ENCODE measurements around the gene COL8A1.

DNA sequence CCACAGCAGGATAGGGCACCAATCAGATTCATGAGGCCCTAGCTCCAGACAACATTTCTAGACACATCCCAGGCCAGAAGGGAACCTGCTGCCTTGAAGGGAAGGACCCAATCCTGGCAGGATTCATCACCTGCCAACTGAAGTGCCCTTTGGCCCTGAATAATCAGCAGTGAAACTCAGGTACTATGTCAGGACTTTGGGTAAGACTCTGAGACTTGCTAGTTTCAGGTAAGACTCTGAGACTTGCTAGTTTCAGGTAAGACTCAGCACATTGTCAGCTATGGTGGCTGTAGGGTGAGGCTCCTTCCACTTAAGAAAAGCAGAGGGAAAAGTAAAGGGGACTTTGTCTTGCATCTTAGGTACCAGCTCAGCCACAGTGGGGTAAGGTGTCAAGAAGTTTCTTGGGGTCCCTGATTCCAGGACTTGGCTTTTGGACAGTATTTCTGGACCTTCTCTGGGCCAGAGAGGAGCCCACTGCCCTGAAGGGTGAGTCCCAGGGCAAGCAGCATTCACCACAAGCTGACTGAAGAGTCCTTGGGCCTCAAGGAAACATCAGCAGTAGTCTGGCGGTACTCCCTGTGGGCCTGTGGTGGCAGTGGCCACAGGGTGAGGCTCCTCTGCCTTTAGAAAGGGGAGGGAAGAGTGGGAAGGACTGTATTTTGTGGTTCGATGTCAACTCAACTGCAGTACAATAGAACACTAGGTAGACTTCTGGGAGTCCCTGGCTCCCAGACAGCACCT lies 13.7 kb upstream of the COL8A1 start:
- TF ChIP-seq, protein P1, sequence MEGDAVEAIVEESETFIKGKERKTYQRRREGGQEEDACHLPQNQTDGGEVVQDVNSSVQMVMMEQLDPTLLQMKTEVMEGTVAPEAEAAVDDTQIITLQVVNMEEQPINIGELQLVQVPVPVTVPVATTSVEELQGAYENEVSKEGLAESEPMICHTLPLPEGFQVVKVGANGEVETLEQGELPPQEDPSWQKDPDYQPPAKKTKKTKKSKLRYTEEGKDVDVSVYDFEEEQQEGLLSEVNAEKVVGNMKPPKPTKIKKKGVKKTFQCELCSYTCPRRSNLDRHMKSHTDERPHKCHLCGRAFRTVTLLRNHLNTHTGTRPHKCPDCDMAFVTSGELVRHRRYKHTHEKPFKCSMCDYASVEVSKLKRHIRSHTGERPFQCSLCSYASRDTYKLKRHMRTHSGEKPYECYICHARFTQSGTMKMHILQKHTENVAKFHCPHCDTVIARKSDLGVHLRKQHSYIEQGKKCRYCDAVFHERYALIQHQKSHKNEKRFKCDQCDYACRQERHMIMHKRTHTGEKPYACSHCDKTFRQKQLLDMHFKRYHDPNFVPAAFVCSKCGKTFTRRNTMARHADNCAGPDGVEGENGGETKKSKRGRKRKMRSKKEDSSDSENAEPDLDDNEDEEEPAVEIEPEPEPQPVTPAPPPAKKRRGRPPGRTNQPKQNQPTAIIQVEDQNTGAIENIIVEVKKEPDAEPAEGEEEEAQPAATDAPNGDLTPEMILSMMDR (IDR thresholded peaks at IDR 0.05; ENCODE audit: insufficient read depth, low read length, poor library complexity, severe bottlenecking) = no peak
- TF ChIP-seq EZH2phosphoT487 (conservative IDR thresholded peaks at IDR 0.05; ENCODE audit: low read length) = no peak

All from SU-DHL-6 (cell line).